DOHH2 (cell line): ENCODE data around the gene EMILIN3.

Experiments used
- CTCF ChIP-seq: fragments of 200-600 bp; sonication (generic); IDR thresholded peaks from one replicate; pipeline ENCODE4 v1.5.1; 2014; ENCODE audit warnings: antibody characterized with exemption, mild to moderate bottlenecking, low read depth, low read length; ENCODE audit not compliant: poor library complexity, severe bottlenecking
- EZH2phosphoT487 ChIP-seq: fragments of 200-600 bp; sonication (generic); IDR thresholded peaks from 2 replicates; pipeline ENCODE4 v1.6.1; 2017; ENCODE audit warnings: borderline replicate concordance, mild to moderate bottlenecking, antibody characterized with exemption, low read length, moderate library complexity, mixed read lengths

- TF ChIP-seq CTCF, result no peak
- no peak for TF ChIP-seq EZH2phosphoT487
Observed at GRCh38 chr20:41320976-41321375, 45.6 kb downstream of the EMILIN3 start.
